GM12874 (cell line): ENCODE measurements around the gene FBXO45.

Experiments used
- TF ChIP-seq, protein P1 (sequence below): IDR thresholded peaks from 2 replicates; pipeline ENCODE4 v1.5.1; 2011; ENCODE audit warnings: low read depth, mild to moderate bottlenecking, control low read depth, low read length, moderate library complexity; ENCODE audit not compliant: insufficient read depth

Gene FBXO45

GRCh38 chr3:196547067-196547466 lies 21.4 kb upstream of the FBXO45 start:
- TF ChIP-seq, protein P1, sequence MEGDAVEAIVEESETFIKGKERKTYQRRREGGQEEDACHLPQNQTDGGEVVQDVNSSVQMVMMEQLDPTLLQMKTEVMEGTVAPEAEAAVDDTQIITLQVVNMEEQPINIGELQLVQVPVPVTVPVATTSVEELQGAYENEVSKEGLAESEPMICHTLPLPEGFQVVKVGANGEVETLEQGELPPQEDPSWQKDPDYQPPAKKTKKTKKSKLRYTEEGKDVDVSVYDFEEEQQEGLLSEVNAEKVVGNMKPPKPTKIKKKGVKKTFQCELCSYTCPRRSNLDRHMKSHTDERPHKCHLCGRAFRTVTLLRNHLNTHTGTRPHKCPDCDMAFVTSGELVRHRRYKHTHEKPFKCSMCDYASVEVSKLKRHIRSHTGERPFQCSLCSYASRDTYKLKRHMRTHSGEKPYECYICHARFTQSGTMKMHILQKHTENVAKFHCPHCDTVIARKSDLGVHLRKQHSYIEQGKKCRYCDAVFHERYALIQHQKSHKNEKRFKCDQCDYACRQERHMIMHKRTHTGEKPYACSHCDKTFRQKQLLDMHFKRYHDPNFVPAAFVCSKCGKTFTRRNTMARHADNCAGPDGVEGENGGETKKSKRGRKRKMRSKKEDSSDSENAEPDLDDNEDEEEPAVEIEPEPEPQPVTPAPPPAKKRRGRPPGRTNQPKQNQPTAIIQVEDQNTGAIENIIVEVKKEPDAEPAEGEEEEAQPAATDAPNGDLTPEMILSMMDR: no peak

DNA sequence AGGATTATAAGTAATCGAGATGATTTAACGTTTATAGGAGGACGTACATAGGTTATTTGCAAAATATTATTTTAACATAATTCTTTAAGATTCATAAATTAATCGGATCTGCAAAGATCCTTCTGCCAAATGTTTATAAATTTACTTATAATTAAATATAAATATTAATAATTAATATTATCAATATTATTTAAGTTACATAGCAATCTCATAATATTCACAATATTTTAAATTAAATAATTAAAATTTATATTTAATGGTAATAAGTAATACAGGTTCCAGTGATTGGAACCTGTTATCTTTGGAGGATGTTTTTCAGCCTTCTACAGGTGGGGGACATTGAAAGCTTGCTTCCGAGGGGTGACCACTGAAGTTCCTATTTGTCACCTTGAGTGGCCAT lies 16.2 kb upstream of the FBXO45 start:
- TF ChIP-seq, protein P1: no peak

GRCh38 chr3:196553551-196553950 lies 14.9 kb upstream of the FBXO45 start:
- TF ChIP-seq, protein P1: no peak

- TF ChIP-seq, protein P1: no peak
Observed at GRCh38 chr3:196554205-196554604, 14.3 kb upstream of the FBXO45 start.

- TF ChIP-seq, protein P1: no peak
Observed at GRCh38 chr3:196555295-196555694, 13.2 kb upstream of the FBXO45 start.

DNA sequence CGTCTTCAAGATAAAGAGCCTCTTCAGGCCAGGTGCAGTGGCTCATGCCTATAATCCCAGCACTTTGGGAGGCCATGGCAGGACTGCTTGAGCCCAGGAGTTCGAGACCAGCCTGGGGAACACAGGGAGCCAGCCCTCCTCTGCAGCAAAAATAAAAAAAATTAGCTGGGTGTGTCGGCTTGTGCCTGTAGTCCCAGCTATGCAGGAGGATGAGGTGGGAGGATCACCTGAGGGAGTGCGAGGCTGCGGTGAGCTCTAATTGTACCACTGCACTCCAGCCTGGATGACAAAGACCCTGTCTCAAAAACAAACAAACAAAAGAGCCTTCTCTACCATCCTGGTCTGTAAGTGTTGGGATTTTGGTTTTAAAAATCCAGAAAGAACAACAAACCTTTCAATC lies 11.2 kb upstream of the FBXO45 start:
- TF ChIP-seq, protein P1: no peak

GRCh38 chr3:196558476-196558875 lies 10.0 kb upstream of the FBXO45 start:
- TF ChIP-seq, protein P1: no peak

DNA sequence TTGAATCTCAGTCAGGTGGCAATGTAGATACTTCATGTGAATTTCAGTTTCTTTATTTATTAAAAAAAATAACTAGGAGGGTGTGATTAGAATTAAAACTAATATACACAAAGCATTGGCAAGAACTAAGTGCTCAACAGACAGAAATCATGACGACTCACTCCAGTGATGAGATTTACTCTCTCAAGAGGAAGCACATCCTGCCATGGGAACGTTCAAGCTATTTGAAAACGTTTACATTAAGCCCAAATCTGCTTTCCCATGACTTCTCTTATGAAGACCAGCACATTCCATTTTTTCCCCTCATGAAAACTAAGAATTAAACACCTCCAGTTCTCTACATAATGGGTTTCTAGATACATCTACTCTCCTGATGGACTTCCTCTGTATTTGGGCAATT lies 8.6 kb upstream of the FBXO45 start:
- TF ChIP-seq, protein P1: no peak
